NCI-H774 (cell line): ENCODE results near the gene FAR2.
"Not testable (repeated sequence)": the region's sequence is repeated elsewhere in the genome, so short reads cannot be mapped to it uniquely, and the experiment has no call there.

Experiments
- DNase-seq: peaks from one replicate; lab custom pipeline; 2025; lab: John Stamatoyannopoulos, UW

Gene FAR2

DNA sequence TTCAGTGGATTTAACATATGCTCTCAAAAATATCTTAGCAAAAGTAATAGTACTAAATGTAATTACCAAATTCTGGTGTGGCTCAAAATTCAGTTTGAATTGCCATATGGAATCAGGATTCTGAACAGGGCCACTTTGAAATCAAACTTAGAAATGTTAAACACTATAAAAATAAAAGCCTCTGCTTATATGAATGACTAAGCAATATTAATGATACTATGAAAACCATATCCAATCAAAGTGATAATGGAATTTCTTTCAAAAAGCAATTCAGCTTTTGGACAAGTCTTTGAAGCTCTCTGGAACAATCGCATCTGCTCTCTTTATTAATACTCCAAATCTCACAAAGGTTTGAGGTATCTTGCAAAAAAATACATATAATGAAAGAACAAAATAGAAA, 180.3 kb downstream of the FAR2 start:
- DNase-seq, result no peak

DNA sequence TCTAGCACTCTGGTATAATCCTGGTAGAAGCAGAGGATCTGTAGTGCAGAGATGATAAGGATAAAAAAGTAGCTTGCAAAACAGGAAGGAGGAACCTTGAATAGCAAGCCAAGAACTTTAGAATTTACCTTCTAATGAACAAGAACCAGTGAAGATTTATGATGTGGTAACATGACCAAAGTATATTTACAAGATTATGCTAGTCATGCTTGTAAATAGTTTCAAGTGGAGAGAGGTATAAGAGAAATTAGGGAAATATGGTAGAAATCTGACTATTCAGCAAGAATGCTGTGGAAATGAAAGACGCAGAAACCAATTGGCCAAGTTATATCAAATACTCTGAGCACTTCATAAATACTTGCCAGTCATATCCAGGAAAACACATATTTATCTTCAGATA, 184.1 kb downstream of the FAR2 start:
- no peak for DNase-seq

GRCh38 chr12:29334937-29335336, 185.9 kb downstream of the FAR2 start:
- no peak for DNase-seq

DNA sequence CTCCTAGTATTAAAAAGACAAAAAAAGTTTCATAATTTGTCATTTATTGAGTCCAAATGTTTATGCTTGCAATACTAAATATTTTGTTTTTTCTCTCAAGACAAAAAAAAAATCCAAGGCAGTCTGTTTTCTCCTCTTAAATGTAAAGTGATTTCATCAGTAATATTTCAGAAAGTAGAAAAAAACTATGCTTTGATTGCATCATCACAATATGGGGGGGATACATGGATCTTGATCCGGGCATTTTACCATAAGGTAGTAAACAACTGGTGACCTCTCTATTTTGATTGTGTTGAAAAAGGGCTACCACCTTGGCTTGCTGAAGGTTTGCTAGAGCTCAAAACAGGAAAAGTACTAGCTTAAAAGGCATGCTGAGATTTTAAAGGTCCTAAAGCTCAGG, 188.2 kb downstream of the FAR2 start:
- no peak for DNase-seq

- DNase-seq, result no peak
Observed at GRCh38 chr12:29343022-29343799, 194.1 kb downstream of the FAR2 start.

DNA sequence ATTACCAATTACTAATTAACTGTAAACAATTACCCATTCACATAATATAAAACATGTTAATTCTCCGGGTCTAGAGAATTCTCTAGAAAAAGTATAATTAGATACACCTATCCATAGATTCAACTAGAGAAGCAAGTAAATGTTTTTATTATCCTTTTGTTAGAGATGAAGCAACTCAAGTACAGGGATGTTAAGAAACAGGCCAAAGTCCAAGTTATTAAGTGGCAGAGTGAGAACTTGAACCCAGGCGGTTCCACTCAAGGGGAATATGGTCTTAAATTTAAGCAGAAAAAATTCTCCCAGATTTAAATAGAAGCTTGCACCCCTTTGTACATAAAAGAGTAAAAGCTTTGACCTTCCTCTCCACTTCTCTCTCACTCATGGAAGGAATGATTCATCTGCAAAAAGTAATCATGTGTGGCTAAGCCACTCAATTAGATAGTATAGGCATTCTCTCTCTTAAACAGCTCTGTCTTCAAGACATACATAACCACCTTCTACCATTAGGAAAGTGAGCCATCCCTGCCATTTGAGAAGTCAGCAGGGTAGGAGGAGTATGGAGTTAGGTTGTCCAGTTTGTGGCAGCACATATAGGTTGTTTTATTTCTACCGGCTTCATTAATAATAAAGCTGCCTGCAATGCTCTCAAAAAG, 197.8 kb downstream of the FAR2 start:
- DNase-seq, result no peak

- DNase-seq, result no peak
Observed at GRCh38 chr12:29350080-29350479, 201.0 kb downstream of the FAR2 start.

DNA sequence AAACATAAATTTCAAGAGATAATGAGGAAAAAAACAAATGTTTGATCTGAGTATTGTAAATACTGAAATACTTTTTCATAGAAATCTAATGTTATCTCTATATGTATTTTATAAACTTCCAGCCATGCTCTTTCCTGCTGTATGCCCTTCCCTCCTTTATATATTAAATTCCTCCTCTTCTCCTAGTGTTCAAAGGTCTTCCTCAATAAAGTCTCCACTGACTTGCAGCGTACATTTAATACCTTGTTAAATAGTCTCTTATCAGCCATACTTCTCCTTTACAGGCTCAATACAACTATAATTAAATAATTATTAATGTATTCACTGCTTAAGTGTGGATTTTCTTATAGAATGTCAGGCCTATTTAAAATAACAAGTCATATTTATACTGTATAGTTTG, 205.9 kb downstream of the FAR2 start:
- no peak for DNase-seq

- DNase-seq, result no peak
Observed at GRCh38 chr12:29365091-29365490, 216.0 kb downstream of the FAR2 start.

DNA sequence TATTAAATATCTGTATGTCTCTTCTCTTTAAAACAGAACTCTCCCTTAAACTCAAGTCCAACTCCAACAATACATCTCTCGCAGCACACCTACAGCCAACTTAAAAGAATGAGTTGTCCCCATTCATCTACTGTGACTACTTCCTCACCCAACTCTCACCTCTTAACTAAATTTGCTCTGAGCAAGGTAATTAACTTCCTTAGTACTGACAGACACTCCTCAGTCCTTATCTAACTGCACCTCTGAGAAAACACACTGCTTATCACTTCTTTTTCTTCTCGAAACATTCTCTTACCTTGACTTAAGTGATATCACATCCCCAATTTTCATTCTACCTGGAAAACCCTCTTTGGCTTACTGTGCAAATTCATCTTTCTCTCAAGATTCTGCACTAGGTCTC, 224.9 kb downstream of the FAR2 start:
- DNase-seq, result no peak

GRCh38 chr12:29374913-29375312, 225.8 kb downstream of the FAR2 start:
- DNase-seq, result no peak

GRCh38 chr12:29376118-29376517, 227.0 kb downstream of the FAR2 start:
- no peak for DNase-seq

DNA sequence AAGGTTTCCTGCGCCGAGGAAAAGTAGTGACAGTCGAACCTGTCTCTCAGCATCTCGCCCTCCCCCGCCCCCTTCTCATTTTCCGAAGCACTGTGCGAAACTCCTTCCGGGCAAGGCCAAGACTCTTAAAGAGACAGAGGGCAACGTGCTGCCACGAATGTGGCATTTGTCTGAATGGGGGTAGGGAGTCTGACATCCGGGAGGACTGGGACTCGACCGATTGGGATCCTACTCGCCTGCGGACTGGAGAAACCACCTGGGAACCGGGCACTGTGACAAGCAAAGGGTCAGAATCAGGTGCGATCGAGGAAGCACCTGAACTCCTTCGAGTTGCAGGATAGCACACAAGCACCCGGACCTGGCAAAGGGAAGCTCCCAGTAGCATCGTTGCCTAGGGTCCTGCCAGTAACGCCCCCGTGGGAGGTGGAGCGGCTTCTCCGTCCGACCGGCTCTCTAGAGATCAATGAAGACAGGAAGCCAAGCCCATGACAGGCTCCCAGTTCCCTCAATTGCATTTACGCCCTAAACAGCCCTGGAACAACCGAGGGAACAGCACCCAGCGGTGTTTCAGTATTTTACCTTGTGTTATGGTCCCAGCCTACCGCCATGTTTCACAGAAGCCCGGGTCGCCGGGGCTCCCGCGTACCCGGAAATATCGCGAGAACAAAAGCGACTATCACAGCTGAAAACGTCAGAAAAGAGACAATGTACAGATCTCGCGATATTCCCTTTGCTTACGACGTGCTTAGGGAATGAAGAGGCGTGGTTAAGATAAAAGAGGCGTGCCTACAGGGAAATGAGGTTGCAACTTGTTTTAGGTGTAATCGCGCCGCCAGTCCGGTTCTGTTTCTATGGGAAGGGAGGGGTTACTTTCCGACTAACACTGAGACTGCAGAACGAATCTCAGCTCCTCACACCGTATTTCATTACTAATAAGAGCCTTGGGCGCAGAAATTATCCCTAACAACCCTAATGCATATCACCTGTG, 231.8 kb downstream of the FAR2 start, which contains the start of gene ERGIC2:
TSS of gene ERGIC2 (minus strand) at position 637 of the 988 bp plus-strand sequence. CDS start 9,539 bp downstream, outside the sequence.
- peak; percentile 99 for DNase-seq

- DNase-seq, result no peak
Observed at GRCh38 chr12:29382251-29382650, 233.2 kb downstream of the FAR2 start.

- not testable (repeated sequence) for DNase-seq
Observed at GRCh38 chr12:29385194-29385593, 236.1 kb downstream of the FAR2 start.
